Posterior vena cava (tissue), 2 donors: ENCODE data around the gene PRPSAP2. TPM values are rescaled to one million over a fixed set of nuclear protein-coding genes. Genes with fewer than 3 reads are reported as not detected.
"Not testable (repeated sequence)": the region's sequence is repeated elsewhere in the genome, so short reads cannot be mapped to it uniquely, and the experiment has no call there.

Experiments used
- DNase-seq: peaks from one replicate; pipeline ENCODE4 v3.0.0-alpha.2; 2020; ENCODE audit warnings: low spot score
- intact Hi-C, 2 donors: fragments of 100-400 bp; cut with DNase I; formaldehyde crosslinking; loops; one replicate each; pipeline versions ENCODE4 v1.14.1 to v1.14.2; 2022 to 2023
- total RNA-seq, 2 donors: library from RNA; stranded (reverse); fragmentation: NEBNext Ultra II Directional; extraction: Animal tissue kit (Norgen Biotek cat#: 25700); gene quantifications; one replicate each; pipeline ENCODE4 v1.2.1, GENCODE V29; 2021
- donor health status: DM: yes; HTN: yes; CAD: no.
- donor health status: DM: yes; HTN: yes; CAD: no.

The PRPSAP2 gene
- total RNA-seq, 2 donors from 2014 or later, result 21.1 to 21.5 TPM

- DNase-seq, result no peak
- intact Hi-C loops, result no loop called here
Measured at GRCh38 chr17:18932360-18933055, 74.6 kb downstream of the PRPSAP2 start.

GRCh38 chr17:18933102-18934058 is 75.4 kb downstream of the PRPSAP2 start:
- DNase-seq, result no peak
- intact Hi-C loops, result no loop called here

DNA sequence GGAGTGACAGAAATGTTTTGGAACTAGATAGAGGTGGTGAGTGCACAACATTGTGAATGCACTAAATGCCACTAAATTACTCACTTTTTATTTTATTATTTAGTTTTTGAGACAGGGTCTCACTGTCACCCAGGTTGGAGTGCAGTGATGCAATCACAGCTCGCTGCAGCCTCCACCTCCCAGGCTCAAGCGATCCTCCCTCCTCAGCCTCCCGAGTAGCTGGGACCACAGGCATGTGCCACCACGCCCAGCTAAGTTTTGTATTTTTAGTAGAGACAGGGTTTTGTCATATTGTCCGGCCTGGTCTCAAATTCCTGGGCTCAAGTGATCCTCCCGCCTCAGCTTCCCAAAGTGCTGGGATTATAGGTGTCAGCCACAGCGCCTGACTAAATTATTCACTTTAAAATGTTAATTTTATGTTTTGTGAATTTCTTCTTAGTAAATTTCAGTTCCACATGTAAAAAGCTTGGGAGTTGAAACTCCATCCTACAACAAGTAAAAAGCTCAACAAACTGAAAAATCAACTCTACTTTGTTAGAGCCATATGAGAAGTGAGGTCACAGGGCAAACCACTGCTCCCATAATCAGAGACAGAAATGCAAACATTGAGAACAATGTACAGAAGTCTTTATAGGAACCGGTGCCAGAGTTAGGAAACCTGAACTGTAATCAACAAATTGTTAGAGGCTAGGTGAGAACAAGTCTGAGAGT is 80.2 kb downstream of the PRPSAP2 start:
- DNase-seq, result peak; percentile 38
- intact Hi-C loops, result no loop called here

DNA sequence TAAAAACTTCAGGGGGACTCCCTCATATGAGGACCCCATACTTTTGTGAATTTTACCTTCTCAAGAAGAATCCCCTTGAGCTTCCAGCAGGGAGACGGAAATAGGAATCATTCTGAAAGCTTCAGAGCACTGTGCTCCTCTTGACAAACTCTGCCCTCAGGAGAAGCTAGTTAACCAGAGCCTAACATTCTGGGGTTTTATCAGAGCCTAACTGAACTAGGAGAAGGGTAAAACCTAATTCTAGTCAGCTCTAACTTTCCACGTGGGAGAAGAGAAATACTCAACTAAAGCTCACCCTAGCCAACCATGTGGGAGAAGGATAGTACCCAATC is 80.7 kb downstream of the PRPSAP2 start:
- no peak for DNase-seq
- intact Hi-C loops, result no loop called here

DNA sequence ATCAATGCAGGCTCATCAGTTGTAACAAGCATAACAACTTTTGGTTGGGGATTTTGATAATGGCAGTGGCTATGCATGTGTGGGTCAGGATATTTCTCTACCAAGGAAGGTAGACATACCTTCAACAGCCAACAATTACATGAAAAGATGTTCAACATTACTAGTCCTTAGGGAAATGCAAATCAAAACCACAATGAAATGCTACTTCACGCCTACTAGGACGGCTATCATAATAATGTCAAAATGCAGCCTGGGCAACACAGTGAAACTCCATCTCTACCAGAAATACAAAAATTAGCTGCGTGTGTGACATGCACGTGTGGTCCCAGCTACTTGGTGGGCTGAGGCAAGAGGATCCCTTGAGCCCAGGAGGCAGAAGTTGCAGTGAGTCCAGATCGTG is 86.7 kb downstream of the PRPSAP2 start:
- intact Hi-C loops, result no loop called here
- no peak for DNase-seq

DNA sequence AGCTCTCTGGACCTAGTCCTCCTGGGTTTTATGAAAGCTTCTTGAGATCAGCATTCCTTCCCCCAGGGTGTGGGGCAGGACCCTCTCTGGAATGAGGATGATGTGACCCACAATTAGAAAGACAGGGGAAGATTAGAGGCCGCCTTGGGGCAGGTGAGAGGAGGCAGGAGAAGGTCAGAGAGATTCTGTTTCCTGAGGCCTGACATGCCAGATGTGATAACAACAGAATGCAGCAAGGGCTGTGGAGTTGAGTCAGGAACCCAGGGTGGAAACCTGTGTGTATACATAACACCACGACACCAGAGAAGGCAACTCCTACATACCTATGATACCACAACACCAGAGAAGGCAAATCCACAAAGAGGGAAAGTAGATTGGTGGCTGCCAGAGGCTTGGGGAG is 88.6 kb downstream of the PRPSAP2 start:
- intact Hi-C loops, result no loop called here
- no peak for DNase-seq

DNA sequence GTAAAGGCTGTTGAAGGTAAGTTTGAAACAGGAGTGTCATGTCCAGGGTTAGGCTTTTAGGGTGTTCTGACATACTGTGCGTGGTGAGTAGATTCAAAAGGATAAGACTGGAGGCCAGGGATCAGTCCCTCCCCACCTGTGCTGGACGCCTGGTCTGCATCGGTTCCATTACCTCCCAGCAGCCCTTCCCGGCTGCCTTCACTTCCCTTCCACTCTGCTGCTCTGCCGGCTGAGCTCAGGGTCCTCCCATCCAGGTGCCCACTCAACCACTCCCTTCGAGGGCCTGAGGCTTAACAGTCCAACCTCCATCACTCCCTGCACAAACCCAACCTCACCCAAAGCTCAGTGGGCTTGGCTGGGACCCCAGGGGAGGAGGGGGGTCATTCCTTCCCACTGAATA is 89.9 kb downstream of the PRPSAP2 start:
- DNase-seq, result peak; percentile 49
- intact Hi-C loops, result no loop called here

GRCh38 chr17:18948476-18949006 is 90.6 kb downstream of the PRPSAP2 start:
- intact Hi-C loops, result no loop called here

DNA sequence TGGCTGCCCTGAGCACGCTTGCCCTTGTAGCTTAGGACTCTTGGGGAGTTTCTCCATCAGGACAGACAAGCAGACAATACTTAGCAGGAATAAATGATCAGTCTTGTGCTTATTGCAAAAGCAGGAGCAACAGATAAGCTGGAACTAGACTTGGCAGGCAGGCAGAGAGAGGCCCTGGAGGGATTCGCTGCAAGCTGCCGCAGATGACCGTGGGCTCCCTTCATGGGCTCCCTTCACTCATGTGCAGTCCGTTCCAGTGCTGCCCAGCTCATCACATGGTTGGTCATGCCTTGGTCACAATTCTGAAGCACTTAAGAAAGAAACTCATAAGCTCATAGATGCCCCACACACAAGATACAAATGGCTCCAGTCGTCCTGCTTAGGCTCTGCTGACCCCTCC is 91.6 kb downstream of the PRPSAP2 start:
- intact Hi-C loops, result no loop called here
- DNase-seq, result peak; percentile 60

More at GRCh38 chr17:18948476-18949006, 90.6 kb downstream of the PRPSAP2 start:
- peak; percentile 55 for DNase-seq

DNA sequence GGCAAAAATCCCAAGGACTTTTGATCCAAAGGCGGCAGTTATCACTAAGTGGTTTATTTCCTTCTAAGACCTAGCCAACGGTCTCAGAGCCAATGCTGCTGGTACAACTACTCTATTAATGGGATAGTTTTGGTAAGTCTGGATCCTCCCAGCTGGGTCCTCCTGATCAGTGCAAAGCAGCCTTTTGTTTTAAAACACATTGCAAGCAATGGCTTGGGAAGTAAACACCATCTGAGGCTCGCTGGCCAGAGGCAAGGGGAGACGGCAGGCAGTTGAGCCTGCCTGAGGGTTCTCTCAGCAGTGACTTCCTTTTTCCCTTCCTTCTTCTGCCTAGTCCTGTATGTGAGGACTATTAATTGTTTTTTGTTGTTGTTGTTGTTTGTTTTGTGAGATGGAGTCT is 92.4 kb downstream of the PRPSAP2 start:
- no peak for DNase-seq
- intact Hi-C loops, result no loop called here

DNA sequence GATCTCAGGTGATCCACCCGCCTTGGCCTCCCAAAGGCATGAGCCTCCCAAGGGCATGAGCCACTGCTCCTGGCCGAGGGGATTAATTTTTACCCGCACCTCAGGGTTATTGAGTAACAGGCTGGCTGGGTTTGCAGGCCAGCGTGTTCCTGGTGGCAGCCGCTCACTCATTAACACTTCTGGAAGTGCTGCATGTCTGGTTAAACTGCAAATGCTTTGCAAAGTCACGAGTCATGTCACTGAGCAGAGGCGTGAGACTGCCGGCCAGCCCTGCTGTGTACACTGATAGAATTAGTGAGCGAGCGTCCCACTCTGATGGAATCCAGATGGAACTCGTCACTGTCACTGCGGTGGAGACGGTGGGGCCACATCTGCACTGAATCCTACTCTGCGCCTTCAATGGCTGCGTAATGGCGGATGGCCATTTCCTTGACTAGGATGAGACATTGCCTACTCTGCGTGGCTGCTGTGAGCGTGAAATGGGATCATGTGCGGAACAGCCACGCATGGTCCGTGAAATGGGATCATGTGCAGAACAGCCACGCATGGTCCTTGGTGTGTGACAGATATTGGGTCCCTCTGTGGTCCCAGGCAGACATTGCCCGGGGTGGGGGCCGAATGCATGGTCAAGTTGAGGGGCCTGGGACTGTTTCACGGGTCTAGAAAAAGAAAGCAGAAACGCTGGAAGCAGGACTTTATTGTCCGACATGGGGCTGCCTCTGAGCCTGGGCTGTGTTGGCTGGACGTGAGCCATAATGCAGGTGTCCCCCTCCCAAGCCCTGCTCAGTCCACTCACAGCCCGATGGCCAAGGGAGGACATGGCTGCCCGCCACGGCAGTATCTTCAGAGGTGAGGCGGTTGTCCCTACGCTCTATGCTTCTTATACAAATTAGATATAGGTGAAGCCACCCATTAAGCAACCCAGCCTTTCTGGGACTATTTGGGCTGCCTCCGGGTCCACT is 93.3 kb downstream of the PRPSAP2 start:
- peak; percentile 70 for DNase-seq
- intact Hi-C loops, result no loop called here

- DNase-seq, result peak; percentile 72
- intact Hi-C loops, result no loop called here
Measured at GRCh38 chr17:18951941-18952842, 94.3 kb downstream of the PRPSAP2 start, which contains the start of gene SLC5A10. Gene SLC5A10 (plus strand): TSS chr17:18952165. CDS start chr17:18952206, 41 bp downstream.

- intact Hi-C loops, result no loop called here
- DNase-seq, result peak; percentile 11
Measured at GRCh38 chr17:18953231-18953728, 95.3 kb downstream of the PRPSAP2 start.

GRCh38 chr17:18954321-18954720 is 96.4 kb downstream of the PRPSAP2 start:
- peak; percentile 61 for DNase-seq
- intact Hi-C loops, result no loop called here

DNA sequence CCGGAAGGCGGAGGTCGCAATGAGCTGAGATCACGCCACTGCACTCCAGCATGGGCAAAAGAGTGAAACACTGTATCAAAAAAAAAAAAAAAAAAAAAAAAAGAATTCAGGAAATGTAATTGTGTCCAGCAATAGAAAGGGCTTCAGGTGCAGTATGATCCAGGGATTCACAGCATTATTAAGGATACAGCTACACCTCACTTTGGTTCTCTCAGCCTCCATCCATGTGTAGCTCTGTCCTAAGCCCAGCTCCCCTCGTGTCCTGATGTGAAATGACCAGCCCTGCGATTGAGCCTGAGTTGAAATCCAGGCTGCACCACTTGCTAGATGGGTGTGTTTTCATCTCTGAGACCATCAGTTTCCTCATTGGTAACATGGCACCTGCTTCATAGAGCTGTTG is 97.1 kb downstream of the PRPSAP2 start:
- peak; percentile 28 for DNase-seq
- intact Hi-C loops, result no loop called here

GRCh38 chr17:18956021-18956420 is 98.1 kb downstream of the PRPSAP2 start:
- intact Hi-C loops, DNase-seq: not testable (repeated sequence)

GRCh38 chr17:18956581-18956980 is 98.7 kb downstream of the PRPSAP2 start:
- DNase-seq, result peak; percentile 8
- intact Hi-C loops, result no loop called here
